Heart right ventricle (tissue), 16 donors: ENCODE data around the gene BLMH. TPM values are rescaled to one million over a fixed set of nuclear protein-coding genes. Genes with fewer than 3 reads are reported as not detected.

Source experiments
- ATAC-seq, 8 donors: fragments of 200-7000 bp; cut with Tn5 transposase; one replicate each; pipeline ENCODE4 v1.9.1; 2020; ENCODE audit warnings: mild to moderate bottlenecking in 8 of 8, moderate library complexity in 8 of 8, moderate number of reproducible peaks in 1 of 8
- DNase-seq, 2 donors: peaks; one replicate each; pipeline ENCODE4 v3.0.0-alpha.2; 2020
- H3K27ac ChIP-seq, 10 donors: fragments of 200-600 bp; sonication (generic) in 2 of 10; one replicate each; pipeline versions ENCODE4 v1.5.0 to v1.8.0; 2020 to 2022; ENCODE audit warnings: mild to moderate bottlenecking in 3 of 10
- H3K27me3 ChIP-seq, 7 donors: fragments of 200-600 bp; one replicate each; pipeline ENCODE4 v1.8.0; 2021 to 2022; ENCODE audit warnings: mild to moderate bottlenecking in 2 of 7
- H3K36me3 ChIP-seq, 9 donors: fragments of 200-600 bp; sonication (generic) in 1 of 9; one replicate each; pipeline versions ENCODE4 v1.5.0 to v1.8.0; 2020 to 2022; ENCODE audit warnings: mild to moderate bottlenecking in 2 of 9
- H3K4me1 ChIP-seq, 9 donors: fragments of 200-600 bp; sonication (generic) in 1 of 9; one replicate each; pipeline versions ENCODE4 v1.5.0 to v1.8.0; 2020 to 2022; ENCODE audit warnings: mild to moderate bottlenecking in 4 of 9
- H3K4me3 ChIP-seq, 10 donors: fragments of 200-600 bp; sonication (generic) in 2 of 10; one replicate each; pipeline versions ENCODE4 v1.5.0 to v1.8.0; 2020 to 2022; ENCODE audit warnings: mild to moderate bottlenecking in 7 of 10, moderate library complexity in 2 of 10
- H3K9me3 ChIP-seq, 11 donors: fragments of 200-600 bp in 10 of 11; sonication (generic) in 2 of 11; one replicate each; pipeline versions ENCODE4 v1.5.0 to v1.8.0; 2013 to 2022; ENCODE audit warnings: mild to moderate bottlenecking in 2 of 11, control low read depth in 1 of 11, moderate library complexity in 1 of 11
- WGBS, 2 donors: extraction: QIAGEN DNeasy Blood & Tissue Kit; methylation state at CpG; one replicate each; pipeline ENCODE4 v1.1.7; 2013; ENCODE audit warnings: inconsistent platforms in 1 of 2; 5-methylcytosine and 5-hydroxymethylcytosine counted together
- intact Hi-C, 10 donors: fragments of 100-400 bp; cut with DNase I; formaldehyde crosslinking; loops; one replicate each; pipeline versions ENCODE4 v1.11.1 to v1.14.2; 2022
- polyA plus RNA-seq, 2 donors: library from polyadenylated mRNA; stranded (reverse); fragments of 200-250 nt; gene quantifications; one replicate each; pipeline ENCODE4 v1.2.3, GENCODE V29; 2013
- total RNA-seq, 10 donors: library from RNA; stranded (reverse); fragmentation: NEBNext Ultra II Directional in 3 of 10; extraction: Animal tissue kit (Norgen Biotek cat#: 25700) in 3 of 10; gene quantifications; one replicate each; pipeline versions ENCODE4 v1.2.1 to v1.2.4, GENCODE V29; 2021 to 2023
- TF ChIP-seq, protein P1 (sequence below), 9 donors: fragments of 200-600 bp; sonication (generic) in 2 of 9; IDR thresholded peaks; one replicate each; pipeline versions ENCODE4 v1.5.0 to v1.8.0; 2021 to 2022; ENCODE audit warnings: antibody characterized with exemption in 9 of 9, mild to moderate bottlenecking in 5 of 9, moderate library complexity in 1 of 9
- donor health status: Arrhythmogenic right ventricular cardiomyopathy.
- donor health status: ischemic (EF 13 %, LVEDD 7.1; RV severe dilation, severe dysfunction).
- donor health status: healthy with polysubstance abuse.
- donor health status: DM: no; HTN: yes; CAD: no.
- donor health status: DM: no; HTN: no; CAD: no.
- donor health status: ischemic (EF 25% LVEDD 6.9; RV normal size, moderate dysfunction).
- donor health status: ischemic (EF 25% LVEDD 5.7; RV mildly dilated, moderate dysfunction).
- donor health status: healthy.
- donor health status: DM: yes; HTN: yes; CAD: no.
- donor health status: Ischemic cardiomyopathy.
- donor health status: ischemic (EF 35%, LVEDD 5.7; RV mildly dilated, moderate dysfunction).
- donor health status: nonischemic (EF 11% LVEDD 7.7; RV severe dilation, severe dysfunction).
- donor health status: DM: yes; HTN: yes; CAD: no.
- donor health status: PGD.
- donor health status: ischemic (EF 29% LVEDD 5.4; RV normal size, mild dysfunction).
- donor health status: nonischemic (EF 23%, LVEDD 6.1; RV moderate dilation, normal function).

Gene BLMH
- total and polyA plus RNA-seq, 12 donors = 9.6 to 22.2 (median 15.7) TPM

DNA sequence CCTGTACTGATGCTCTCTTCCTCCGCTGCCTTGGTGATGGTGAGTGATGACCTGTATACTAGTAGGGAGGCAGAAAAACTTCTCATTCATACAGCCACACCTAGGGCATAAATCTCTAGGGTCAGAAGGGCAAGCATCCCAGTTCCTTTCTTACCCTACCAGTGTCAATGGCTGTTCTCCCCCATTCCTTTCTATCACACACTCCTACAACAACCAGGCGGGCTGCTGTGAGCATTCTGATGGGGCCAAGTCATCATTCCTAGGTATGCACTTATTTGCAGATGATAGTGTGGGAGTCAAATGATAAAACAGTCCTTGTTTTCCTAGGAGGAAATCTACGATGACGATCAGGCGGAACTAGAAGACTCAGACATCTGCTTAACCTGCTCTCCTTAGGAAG is 42.3 kb downstream of the BLMH start:
- DNase-seq (no peak), ATAC-seq (no peak)
- Histone ChIP-seq H3K27me3 (no peaks in the 10 kb centered on the region), H3K9me3 (no peaks in the 10 kb centered on the region), H3K4me3 (no peak overlapping the region), H3K36me3 (peaks cover 0 to 77% (median 10%) of the 10 kb centered on the region in 9 donors), H3K27ac (no peak overlapping the region), H3K4me1 (peaks cover 0 to 12% (median 0%) of the 10 kb centered on the region in 9 donors)
- WGBS, 2 donors = 91 to 93% methylated on average over 5 of the region's 5 CpGs
- TF ChIP-seq, protein P1, sequence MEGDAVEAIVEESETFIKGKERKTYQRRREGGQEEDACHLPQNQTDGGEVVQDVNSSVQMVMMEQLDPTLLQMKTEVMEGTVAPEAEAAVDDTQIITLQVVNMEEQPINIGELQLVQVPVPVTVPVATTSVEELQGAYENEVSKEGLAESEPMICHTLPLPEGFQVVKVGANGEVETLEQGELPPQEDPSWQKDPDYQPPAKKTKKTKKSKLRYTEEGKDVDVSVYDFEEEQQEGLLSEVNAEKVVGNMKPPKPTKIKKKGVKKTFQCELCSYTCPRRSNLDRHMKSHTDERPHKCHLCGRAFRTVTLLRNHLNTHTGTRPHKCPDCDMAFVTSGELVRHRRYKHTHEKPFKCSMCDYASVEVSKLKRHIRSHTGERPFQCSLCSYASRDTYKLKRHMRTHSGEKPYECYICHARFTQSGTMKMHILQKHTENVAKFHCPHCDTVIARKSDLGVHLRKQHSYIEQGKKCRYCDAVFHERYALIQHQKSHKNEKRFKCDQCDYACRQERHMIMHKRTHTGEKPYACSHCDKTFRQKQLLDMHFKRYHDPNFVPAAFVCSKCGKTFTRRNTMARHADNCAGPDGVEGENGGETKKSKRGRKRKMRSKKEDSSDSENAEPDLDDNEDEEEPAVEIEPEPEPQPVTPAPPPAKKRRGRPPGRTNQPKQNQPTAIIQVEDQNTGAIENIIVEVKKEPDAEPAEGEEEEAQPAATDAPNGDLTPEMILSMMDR (IDR thresholded peaks at IDR 0.05) = no peak
- intact Hi-C loops = no loop called here

DNA sequence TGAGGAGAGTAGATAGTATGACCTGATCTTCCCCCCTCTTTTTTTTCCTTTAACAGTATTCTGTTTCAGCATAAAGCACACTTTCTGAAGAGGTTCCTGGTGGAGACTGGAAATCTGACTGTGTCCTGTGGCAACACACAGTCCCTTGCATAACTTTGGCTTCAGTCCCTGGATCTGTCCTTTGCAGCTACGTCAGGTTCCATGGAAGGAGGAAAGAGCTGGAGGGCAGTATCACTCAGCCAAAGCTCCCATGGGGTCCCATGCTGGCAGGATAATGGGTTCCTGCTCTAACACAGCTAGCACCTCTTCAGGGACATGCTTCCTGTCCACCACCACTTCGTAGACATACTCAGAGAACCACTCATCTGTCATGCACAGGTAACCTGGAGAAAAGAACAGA is 43.0 kb downstream of the BLMH start:
- intact Hi-C loops = no loop called here
- Histone ChIP-seq H3K36me3 (peaks cover 0 to 70% (median 10%) of the 10 kb centered on the region in 9 donors), H3K9me3 (no peaks in the 10 kb centered on the region), H3K27me3 (no peaks in the 10 kb centered on the region), H3K27ac (no peak overlapping the region), H3K4me1 (peaks cover 0 to 12% (median 0%) of the 10 kb centered on the region in 9 donors), H3K4me3 (no peak overlapping the region)
- TF ChIP-seq, protein P1 (IDR thresholded peaks at IDR 0.05) = no peak
- 70 to 71% methylated on average over 2 of the region's 2 CpGs for WGBS, 2 donors
- ATAC-seq (peak in 7 of 8 donors; percentile 34 to 93 (median 69)), DNase-seq (peak in 1 of 2 donors; percentile 34)

DNA sequence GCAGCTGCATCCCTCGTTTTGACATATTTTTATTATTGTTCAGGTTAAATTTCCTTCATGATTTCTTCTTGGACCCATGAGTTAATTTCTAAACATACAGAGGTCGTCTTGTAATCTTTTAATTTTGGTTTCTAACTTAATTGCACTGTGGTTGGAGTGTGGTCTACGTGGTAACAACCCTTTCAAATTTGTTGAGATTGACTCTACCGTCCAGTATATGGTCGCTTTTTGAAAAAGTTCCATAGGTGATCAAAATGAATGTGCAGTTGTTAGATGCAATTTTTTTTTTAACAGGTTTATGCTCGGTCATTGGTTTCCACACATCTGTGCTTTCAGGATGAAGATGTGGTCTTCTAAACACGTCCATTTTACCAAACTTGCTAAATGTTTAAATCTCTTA is 45.3 kb downstream of the BLMH start:
- Histone ChIP-seq H3K27me3 (no peaks in the 10 kb centered on the region), H3K9me3 (no peaks in the 10 kb centered on the region), H3K4me1 (peaks cover 0 to 8% (median 0%) of the 10 kb centered on the region in 9 donors), H3K27ac (no peak overlapping the region), H3K36me3 (peaks cover 0 to 52% (median 10%) of the 10 kb centered on the region in 9 donors), H3K4me3 (no peak overlapping the region)
- WGBS, 2 donors = 92 to 95% methylated on average over 7 of the region's 7 CpGs
- intact Hi-C loops = no loop called here
- DNase-seq (no peak), ATAC-seq (no peak)
- TF ChIP-seq, protein P1 (IDR thresholded peaks at IDR 0.05) = no peak

DNA sequence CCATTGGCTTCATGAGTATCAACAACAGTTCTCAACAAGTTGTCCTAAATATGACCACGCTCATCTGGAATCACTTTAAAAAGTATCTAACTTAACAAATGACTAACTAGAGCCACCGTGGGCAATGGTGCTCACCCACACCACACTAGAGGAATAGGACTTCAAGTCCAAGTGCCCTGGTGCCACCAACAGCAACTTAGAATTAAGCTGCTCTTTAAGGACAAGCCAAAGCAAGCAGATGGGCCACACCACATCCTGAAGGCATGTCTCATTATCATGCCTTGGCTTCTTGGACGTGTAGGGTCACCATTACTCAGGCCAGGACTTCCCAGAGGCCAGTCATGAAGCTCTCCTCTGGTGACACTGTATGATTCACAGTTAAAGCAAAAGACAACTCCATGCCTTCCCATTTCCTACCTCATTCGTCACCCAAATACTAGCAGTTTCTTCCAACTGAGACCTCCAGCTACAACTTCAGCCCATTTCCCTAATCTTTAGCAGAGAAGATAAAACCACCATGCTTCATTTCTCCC is 46.8 kb downstream of the BLMH start:
- Histone ChIP-seq H3K27ac (no peak overlapping the region), H3K36me3 (peaks cover 0 to 38% (median 10%) of the 10 kb centered on the region in 9 donors), H3K4me3 (no peak overlapping the region), H3K27me3 (peaks cover 0 to 6% (median 0%) of the 10 kb centered on the region in 7 donors), H3K4me1 (peaks cover 0 to 8% (median 0%) of the 10 kb centered on the region in 9 donors), H3K9me3 (no peaks in the 10 kb centered on the region)
- DNase-seq (no peak), ATAC-seq (no peak)
- 75 to 80% methylated on average over 4 of the region's 4 CpGs for WGBS, 2 donors
- intact Hi-C loops = no loop called here
- TF ChIP-seq, protein P1 (IDR thresholded peaks at IDR 0.05) = no peak
